ENCODE data around the gene DCTN4.
"Not testable (repeated sequence)": the region's sequence is repeated elsewhere in the genome, so short reads cannot be mapped to it uniquely, and the experiment has no call there.

The DCTN4 gene

DNA sequence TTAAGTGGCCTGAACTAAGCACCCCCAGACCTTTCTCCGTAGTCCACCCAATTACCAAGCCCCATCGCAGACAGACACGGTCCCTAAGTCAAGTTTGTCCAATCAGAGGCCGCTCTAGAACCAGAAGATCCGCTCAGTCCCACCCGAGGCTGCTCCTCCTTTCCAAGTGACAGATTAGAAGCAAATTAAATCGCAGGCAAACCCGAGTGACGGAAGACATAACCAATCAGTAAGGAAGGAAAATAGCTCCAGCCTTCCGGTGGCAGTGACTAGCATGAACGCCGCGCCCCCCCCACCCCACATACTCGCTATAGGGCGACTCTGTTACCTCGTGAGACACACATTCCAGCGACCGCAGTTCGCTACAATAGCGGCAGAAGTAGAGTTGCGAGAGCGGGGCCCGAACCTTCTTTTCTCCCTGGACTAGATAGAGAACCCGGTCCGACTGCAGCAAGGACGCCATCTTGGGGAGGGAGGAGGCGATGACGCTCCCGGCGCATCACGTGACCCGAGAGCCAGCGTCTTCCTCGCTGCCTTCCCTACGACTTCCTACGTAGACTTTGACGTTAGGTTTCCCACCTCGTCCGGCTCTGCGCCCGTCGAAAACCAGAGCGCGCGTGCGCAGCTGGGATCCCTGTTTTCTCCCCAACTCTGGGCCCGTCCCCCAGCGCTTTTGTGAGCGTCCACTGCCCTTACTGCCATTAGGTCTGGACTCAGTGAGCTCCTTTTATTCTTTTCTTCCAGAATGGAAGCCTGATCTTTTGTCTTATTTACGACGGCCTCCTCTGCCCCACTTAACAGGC lies at the start of gene DCTN4:
Gene DCTN4, minus strand, starts transcription at position 487 of the 803 bp plus-strand sequence. Its CDS starts 24 bp downstream, at position 463.
- DNase-seq = peak; percentile 97 to 98

DNA sequence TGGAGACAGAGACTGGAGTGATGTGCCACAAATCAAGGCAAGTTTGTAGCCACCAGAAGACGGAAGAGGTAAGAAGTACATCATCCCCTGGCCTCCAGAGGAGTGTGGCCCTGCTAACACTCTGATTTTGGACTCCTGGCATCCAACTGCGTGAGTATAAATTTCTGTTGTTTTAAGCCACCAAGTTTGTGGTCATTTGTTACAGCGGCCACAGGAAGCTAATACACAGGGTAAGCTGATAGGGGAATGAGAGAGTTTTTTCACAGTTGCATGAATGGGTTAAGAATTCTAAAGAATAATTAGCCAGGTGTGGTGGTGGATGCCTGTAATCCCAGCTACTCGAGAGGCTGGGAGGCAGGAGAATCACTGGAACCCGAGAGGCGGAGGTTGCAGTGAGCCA lies 45.6 kb upstream of the DCTN4 start:
- no peak for DNase-seq

DNA sequence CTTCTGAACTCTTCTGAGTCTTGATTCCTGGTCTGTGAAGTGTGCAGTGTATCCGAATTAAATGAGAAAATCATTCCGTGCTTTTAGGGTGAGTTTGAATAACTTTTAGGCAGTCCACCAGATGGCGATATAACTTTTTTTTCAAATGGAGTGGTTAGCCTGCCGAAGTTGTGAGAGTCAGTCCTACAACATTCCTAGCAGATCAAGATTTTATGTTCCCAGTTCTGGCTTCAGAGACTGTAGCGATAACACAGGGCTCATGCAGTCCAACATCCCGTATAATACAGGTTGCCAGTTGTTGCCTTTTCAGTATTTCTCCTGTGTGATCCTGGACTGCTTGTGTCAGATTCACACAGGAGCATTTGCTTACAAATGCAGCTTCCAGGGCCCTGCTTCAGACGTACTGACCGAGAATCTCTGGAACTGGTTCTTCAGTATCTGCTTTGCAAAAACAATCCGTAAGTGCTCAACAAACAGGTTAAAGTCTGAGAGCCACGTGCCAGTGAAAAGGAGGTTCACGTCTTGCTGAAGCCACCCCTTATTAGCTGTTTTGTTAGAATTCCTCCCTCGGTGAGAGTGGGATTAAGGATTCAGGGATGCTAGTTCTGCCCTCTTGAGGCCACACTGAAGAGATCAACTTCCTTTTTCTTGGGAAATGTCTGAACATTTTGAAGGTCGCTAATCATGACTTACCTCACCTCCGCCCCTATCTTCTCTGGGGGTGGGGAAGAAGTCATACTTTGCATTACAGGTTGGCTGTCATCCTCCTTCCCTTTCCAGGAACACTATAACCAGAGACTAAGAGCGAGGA lies 42.5 kb upstream of the DCTN4 start:
- DNase-seq = peak; percentile 60 to 74

DNA sequence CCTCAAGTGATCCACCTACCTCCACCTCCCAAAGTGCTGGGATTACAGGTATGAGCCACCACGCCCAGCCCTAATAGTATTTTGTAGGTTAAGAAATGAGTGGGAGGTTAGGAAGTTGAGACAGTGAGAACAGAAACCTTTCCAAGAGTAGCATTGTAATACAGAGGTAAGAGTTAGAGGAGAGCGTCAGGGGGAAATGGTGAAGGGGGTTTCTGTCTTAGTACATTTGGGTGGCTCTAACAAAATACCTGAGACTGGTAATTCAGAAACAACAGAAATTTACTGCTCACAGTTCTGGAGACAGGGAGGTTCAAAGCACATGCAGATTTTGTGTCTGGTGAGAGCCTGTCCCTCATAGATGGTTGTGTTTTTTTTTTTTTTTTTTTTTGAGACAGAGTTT lies 38.6 kb upstream of the DCTN4 start:
- DNase-seq = no peak

DNA sequence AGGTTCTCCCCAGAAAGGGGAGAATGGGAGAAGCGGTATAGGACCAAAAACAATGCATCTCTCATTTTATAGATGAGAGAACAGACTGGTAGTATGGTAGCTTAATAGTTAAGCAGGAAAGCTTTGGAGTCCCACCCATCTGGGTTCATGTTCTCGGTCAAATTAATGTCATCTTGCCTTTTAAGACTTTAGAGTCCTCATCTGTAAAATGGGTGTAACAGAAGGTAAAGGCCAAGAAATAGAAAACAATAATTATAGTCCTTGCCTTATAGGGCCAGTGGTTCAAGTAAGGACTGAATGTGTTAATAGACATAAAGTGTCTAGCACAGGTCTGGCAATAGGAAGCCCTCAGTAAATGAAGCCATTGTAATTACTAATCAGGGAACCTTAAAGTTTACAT lies 36.1 kb upstream of the DCTN4 start:
- DNase-seq = no peak

DNA sequence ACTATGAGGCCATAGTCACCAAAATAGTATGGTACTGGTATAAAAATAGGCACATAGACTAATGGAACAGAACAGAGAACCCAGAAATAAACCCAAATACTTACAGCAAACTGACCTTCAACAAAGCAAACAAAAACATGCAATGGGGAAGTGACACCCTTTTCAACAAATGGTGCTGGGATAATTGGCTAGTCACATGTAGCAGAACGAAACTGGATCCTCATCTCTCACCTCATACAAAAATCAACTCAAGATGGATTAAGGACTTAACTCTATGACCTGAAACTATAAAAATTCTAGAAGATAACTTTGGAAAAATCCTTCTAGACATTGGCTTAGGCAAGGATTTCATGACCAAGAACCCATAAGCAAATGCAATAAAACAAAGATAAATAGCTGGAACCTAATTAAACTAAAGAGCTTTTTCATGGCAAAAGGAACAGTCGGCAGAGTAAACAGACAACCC lies 34.6 kb upstream of the DCTN4 start:
- DNase-seq = not testable (repeated sequence)

DNA sequence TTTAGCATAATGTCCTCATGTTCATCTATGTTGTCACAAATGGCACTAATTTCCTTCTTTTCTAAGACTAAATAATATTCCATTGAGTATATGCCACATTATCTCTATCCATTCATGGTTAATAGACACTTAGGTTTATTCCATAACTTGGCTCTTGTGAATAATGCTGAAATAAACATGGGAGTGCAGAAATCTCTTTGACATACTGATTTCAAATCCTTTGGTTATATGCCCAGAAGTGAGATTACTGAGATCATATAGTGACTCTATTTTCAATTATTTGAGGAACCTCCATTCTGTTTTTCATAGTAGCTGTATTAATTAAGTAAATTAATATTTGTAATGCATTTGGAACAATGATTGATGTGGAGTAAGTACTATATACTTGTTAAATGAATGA lies 32.7 kb upstream of the DCTN4 start:
- no peak for DNase-seq

DNA sequence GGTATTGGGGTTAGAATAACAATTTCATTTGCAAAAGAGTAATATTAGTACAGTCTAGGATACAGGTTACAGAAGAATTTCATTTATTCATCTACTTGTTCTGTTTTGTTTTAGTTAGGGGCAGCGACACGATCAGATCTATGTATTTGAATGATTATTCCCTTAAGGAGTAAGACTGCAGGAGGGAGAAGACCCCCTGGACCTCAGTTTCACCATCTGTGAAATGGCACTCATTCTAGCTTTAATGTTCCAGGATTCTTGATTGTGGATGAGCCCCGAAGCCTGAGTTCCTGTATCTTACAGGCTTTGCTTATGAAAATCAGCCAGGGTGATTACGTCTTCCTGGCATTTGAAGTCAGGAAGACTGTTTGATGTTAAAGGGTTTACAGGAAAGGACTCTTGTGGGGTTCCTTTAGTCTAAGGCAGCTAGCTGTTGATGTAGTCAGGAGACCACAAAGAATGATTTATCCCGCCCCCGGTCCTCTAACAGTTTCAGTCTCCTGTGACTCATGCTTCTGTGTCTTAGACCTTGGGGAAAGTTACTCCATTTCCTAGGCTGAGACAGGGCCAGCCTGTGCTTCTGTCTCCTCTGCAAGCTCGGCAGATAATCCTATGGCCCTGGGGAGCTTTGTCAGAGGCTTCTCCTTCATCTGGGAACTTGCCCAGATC lies 31.3 kb upstream of the DCTN4 start:
- DNase-seq = peak; percentile 92 to 93

DNA sequence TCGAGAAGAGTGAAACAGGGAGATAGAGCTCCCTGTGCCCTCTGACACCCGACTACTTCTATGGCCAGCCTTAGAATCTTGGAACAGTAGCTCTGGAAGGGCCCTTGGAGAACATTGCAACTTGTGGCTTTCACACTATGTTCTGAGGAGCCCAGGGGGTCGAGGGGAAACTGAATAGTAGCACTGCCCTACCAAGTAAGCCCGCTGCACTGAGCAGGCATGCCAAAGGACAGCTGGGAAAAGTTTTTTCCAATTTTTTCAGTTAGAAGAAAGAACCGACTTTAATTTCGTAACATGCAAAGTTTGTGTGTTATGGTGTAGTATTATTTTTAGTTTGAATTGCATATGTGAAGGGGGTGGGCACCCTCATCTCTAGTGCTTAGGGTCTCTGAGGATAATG lies 30.6 kb upstream of the DCTN4 start:
- DNase-seq = no peak

DNA sequence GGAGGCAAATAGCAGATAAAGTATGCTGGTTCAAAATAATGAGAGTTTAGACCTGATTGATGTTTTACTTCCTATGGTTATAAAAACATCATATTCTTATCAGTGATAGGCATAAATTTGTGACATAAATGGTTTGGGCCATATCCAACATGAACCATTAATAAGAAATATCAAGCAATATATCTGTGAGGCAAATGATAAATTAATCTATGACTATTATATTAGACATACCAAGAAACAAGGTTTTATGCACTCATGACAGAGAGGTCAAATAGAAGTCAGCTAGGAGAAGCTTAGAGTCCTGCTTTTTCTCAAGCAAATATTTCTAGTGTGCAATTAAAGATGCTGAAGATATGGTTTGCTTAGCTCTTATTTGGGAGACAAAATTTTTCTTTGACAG lies 30.2 kb upstream of the DCTN4 start:
- DNase-seq = no peak

DNA sequence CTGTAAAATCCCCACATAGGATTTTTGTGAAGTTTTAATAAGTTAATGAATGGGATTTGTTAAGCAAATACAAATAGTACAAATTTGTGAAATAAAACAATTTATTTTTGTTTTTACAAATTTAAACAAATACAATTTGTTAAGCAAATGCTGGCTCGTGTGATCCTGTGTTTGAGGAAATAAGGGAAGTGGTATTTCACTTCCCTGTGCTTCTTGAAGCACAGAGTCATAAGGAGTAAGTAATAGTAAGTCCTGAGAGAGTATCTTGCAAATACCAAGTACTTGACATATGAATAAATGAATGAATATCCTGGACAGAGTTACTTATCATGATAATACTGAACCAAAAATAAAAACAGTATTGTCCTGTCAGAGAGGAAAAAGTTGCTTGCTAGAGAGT lies 28.8 kb upstream of the DCTN4 start:
- DNase-seq = peak; percentile 63 to 74

DNA sequence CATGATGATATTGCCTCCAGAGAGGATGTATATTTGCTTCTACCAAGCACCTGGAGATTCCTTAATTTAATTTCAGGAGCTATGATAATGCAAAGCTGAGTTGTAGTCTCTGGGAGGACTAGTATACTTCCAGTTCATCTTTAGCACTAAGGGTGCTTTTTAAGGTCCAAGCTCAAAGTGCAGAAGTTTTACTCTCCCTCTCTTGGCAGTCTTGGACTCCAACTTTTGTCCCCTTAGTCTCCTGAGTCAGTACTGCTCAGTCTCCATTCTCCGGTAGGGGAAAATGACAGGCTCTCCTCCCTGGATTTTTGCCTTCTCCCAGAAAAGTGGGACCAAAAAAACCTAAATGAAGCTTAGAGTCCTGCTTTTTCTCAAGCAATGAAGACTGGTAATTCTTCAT lies 28.1 kb upstream of the DCTN4 start:
- DNase-seq = no peak

DNA sequence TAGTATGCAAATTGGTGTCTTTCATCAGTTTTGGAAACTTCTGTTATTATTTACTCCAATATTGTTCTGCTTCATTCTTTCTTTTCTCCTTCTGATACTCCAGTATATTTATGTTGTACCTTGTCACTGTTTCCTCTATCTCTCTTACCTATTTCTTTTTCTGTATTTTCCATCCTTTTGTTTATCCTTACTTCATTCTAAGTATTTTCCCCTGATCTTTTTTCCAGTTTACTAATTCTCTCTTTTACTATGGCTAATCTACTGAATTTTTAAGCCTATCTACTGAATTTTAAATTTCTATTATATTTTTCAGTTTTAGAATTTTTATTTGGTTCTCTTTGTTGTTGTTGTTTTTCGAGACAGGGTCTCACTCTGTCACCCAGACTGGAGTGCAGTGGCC lies 27.1 kb upstream of the DCTN4 start:
- no peak for DNase-seq

DNA sequence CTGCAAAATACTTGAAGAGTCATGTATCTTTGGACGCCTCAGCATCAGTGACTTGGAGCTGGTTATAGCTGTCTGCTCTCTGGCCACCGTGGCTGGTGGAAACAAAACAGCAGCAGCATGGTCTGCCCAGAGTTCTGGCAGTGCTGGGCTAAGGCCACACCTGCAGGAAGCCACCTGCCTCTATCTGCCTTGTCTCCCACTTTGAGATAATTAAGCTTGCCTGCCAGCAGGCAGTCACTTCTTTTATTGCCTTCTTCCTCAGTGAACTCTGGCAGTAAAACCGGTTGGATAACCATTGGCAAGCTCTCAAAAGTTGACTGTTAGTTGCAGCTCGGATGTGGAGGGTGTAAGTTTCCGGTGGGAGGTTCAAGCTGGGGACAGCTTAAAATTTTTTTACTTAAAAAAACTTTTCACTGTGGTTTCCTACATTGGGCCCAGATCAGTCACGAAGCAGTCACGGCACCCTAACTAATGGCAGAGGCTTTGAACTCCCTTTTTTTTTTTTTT lies 24.7 kb upstream of the DCTN4 start:
- peak; percentile 92 to 95 for DNase-seq

DNA sequence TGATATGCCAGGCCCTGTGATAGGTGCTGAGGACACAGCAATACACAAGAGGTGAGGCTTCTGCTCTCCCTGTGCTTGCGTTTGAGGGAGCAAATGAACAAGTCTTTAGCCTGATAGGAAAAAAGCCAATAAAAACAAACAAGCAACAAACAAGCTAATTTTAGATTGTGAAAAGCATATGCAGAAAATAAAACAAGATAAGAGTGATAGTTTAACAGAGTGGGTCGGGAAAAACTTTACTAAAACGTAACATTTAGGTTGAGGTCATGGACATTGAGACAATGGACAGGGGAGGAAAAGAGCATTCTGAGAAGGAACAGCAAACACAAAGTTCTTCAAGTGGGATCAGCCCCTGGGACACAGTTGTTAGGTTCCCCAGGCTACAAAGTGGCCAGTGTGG lies 24.0 kb upstream of the DCTN4 start:
- no peak for DNase-seq

DNA sequence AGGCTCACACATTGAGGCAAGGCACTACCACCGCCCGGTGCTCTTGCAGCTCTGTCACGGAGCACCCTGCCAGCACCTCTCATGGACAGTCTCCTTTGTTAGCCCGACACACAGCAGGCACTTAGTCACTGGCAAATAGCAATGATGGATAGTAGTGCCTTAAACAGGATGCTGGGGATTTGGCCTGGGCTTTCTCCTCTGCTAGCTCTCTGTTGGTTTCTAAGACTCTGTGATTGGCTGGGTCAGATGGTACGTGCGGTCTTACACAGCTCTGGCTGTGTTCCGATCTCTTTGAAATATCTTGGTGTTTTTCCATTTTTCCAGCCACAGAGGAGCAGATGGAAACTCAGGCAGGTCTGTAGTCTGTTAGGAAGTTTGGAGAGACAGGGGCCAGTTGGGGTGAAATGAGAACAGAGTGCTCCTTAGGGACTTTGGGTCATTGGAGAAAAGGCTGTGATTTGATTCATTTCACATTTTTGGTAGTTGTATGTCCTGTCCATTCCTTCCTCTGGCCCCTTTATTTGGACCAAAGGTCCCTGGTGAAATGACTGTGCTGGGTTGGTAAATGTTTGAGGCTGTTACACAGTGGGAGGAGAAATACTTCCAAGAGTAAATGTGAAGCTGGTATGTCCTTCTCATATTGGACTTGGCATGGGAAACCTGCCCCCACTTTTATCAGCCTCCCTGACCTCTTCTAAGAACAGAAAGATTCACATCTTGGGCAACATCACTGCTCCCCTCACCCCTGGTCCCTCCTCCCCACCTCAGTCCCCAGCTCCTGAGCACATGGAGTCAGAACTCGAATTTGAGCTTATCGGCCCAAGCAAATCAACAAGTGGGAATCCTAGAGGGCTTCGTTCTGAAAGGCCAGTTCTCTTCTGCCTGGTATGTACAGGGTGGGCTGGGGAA lies 23.1 kb upstream of the DCTN4 start:
- no peak for DNase-seq

DNA sequence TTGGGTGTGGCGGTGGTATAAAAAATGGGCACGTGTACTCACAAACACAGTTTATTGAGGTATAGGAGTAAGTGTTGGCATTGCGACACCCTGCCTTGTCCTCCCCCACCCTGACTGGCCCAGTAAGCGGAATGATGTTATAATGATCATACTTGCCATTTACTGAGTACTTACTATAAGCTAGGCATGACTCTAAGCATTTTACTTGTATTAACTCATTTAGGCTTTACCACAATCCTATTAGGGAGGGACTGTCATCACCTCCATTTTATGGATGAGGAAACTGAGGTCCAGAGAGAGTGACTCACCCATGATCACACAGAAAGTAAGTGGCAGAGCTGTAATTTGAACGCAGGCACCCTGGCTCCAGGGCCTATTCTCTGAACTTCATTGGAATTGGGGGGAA lies 22.0 kb upstream of the DCTN4 start:
- DNase-seq = no peak

DNA sequence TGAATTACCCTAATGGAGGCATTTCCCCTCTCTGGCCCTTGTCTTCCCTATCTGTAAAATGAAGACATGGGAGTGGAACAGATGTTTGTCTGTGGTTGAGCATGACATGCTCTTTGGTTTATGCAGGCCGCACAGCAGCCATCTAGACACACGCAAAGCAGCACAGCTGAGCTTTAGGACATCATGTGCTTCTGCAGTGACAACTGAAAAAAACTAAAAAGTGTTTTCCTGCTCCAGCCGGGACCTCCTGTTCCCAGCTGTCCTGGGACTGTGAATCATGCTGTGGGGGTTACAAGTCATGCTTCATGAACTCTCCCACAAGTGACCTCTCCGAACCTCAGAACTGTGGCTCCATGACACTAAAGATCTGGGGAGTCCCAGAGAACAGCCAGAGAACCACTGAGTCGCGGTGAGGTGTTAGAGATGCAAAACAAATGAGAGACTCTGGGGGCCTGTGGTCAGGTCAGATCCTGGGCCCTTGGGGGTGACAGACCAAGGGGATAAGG lies 21.4 kb upstream of the DCTN4 start:
- DNase-seq = peak; percentile 21 to 25

DNA sequence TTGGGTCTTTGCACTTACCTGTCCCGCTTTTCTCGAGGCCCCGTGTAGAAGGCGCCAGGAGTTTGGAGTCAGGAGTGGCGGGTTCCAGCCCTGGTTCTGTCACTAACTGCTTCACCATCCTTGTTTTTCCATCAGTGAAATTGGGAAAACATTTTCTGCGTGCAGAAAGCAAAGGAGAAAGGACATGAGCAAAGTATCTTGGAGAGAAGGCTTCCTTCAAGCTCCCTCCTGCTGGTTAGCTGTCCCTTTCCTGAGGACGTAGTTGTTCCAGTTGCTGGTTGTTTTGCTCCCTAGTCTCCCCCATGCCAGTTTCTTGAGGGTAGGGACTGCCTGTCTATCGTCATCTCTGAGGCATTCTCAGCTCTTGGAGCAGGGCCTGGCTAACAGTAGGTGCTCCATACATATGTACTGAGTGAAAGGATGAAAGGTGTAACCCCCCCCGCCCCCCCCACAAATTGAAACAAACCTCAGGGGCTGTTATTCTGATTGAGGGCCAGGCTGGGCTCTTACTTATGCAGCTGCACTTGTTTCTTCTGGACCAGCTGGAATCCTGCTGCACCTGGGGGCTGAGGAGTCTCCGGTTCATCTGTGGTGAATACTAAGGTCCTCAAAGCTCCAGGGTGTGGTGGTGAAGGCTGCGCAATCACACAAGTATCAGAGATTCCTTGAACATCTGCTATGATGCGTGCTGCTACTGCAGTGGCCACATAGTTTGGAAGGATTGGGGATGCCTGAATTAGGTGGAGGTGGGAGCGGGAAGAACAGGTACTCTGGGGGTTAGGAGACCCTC lies 20.8 kb upstream of the DCTN4 start:
- no peak for DNase-seq

DNA sequence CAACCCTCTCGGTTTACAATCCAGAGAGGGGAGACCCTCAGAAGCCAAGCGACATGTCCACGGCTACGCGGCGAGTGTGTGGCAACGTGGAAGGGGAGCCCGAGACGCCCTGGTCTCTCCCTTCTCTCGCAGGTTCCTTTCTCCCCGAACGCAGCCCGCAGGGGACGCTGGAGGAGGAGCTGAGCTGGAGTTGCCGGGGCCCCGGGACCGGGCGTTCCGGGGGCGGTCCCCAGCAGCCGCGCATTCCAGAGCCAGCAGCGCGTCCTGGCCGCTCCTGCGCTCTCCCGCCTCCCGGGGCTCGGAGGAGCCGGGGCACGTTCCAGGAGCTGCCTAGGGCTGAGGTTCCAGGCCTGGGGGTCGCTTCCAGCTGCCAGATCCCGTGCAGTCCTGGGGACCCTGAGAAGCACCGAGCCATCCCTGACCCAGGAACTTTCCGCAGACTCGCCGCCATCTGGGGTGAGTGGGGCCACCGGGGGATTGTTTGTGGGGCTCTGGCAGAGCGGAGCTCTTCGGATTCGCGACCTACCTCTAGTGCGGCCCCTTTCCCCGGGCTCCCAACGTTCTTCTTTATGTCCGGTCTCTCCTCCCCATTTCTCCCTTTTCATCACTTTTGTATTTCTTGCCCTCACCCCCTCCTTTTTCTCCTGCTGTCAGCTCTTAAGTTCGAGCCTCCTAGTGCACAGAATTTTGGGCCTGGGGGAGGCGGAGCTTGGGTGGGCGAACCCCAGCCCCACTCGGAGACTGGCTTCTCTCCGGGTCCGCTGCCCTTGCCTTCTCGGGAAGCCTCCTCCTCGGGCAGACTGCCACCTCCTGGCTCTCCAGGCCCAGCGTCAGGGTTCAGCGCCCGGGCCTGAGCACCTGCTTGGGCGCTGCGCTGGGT lies 19.9 kb upstream of the DCTN4 start, which contains the start of gene SMIM3:
Gene SMIM3, plus strand, starts transcription at position 241 of the 880 bp plus-strand sequence. CDS start 16,684 bp downstream, outside the sequence.
- DNase-seq = peak; percentile 57 to 68
